ENCODE data around the gene PPARG. TPM values are rescaled to one million over a fixed set of nuclear protein-coding genes. Genes with fewer than 3 reads are reported as not detected.

PPARG gene
- total and polyA plus RNA-seq, 10 of the 15 experiments (the other 5 are each of a cell fraction or from before 2014, with no cell fraction given): 0.06 to 0.86 (median 0.12) TPM; not detected in 5

- Histone ChIP-seq H3K9me3 (replicated peaks; ENCODE audit: control insufficient read depth, insufficient read depth, low read length) (no peaks in the 10 kb centered on the region), H3K27ac (ENCODE audit: control insufficient read depth, insufficient read depth) (no peak overlapping the region), H3K4me3 (no peak overlapping the region), H3K36me3 (ENCODE audit: control insufficient read depth in 2 of 2, insufficient read depth in 2 of 2, low read length in 1 of 2) (no peaks in the 10 kb centered on the region), H3K4me2 (ENCODE audit: control insufficient read depth, insufficient read depth) (no peak overlapping the region), H3K79me2 (ENCODE audit: control insufficient read depth, insufficient read depth, low read length) (no peaks in the 10 kb centered on the region), H3K27me3 (replicated peaks in 1 of 2; ENCODE audit: control insufficient read depth in 2 of 2, insufficient read depth in 2 of 2, low read length in 1 of 2) (no peaks in the 10 kb centered on the region; a peak in 2 of 4 replicates), H3K9ac (ENCODE audit: control insufficient read depth, insufficient read depth, low read length) (no peak overlapping the region), H3K4me1 (ENCODE audit: control insufficient read depth, insufficient read depth, low read length) (no peaks in the 10 kb centered on the region), H4K20me1 (ENCODE audit: control insufficient read depth, insufficient read depth) (no peaks in the 10 kb centered on the region), H2AFZ (ENCODE audit: control insufficient read depth, low read depth, low read length) (no peak overlapping the region)
- FAIRE-seq (no peak), DNase-seq (ENCODE audit: low read depth, low spot score) (no peak), ATAC-seq (no peak)
- no TSS peak for BruUV-seq (replicated peaks)
- ChIA-PET POLR2A (no interaction called here), RAD21 (ENCODE audit: unreplicated experiment) (no interaction called here), SMC1A (ENCODE audit: uncharacterized antibody, unreplicated experiment) (no interaction called here), CTCF (interaction anchor here (1.5 kb wide), 1 partner anchor 10 kb away, joined by 3 read pairs; no protein-coding TSS in a partner anchor)
- in situ Hi-C loops (cut with MboI) (no loop called here), intact Hi-C loops (cut with micrococcal nuclease; ENCODE audit: unreplicated experiment) (no loop called here)
- WGBS (ENCODE audit: insufficient coverage, insufficient replicate concordance, low lambda C conversion rate, missing lambda C conversion rate): 30% methylated on average over 6 of the region's 6 CpGs
- no peak for TF ChIP-seq KAT2A (conservative IDR thresholded peaks at IDR 0.05; ENCODE audit: control insufficient read depth, low read depth, low read length)
- no peak for TF ChIP-seq USF1 (IDR thresholded peaks at IDR 0.05; ENCODE audit: borderline replicate concordance, extremely low read length, insufficient read depth, low read depth, low read length)
- TF ChIP-seq POLR2AphosphoS2 (IDR thresholded peaks at IDR 0.05; ENCODE audit: low read depth, low read length): no peak
- TF ChIP-seq POLR2A (IDR thresholded peaks at IDR 0.05; ENCODE audit: low read depth, low read length): no peak
- no peak for TF ChIP-seq ZBTB33 (IDR thresholded peaks at IDR 0.05)
- no peak for TF ChIP-seq MLLT1 (IDR thresholded peaks at IDR 0.05)
- no peak for TF ChIP-seq ATF7 (IDR thresholded peaks at IDR 0.05; ENCODE audit: low read depth)
- TF ChIP-seq ASH2L (IDR thresholded peaks at IDR 0.05; ENCODE audit: borderline replicate concordance, low read depth): no peak
- TF ChIP-seq SREBF1 (IDR thresholded peaks at IDR 0.05; ENCODE audit: low read length): no peak
- no peak for TF ChIP-seq HDGF (IDR thresholded peaks at IDR 0.05)
- no peak for TF ChIP-seq TCF12 (IDR thresholded peaks at IDR 0.05; ENCODE audit: low read depth, low read length)
- no peak for TF ChIP-seq ZNF207 (IDR thresholded peaks at IDR 0.05; ENCODE audit: borderline replicate concordance)
- TF ChIP-seq RUNX3 (IDR thresholded peaks at IDR 0.05; ENCODE audit: low read length): no peak
- no peak for TF ChIP-seq SIX5 (IDR thresholded peaks at IDR 0.05; ENCODE audit: low read depth, low read length, severe bottlenecking)
- no peak for TF ChIP-seq BACH1 (IDR thresholded peaks at IDR 0.05; ENCODE audit: borderline replicate concordance)
Measured at GRCh38 chr3:12437221-12437605, 148.3 kb downstream of the PPARG start.
